PC-3 (cell line): ENCODE measurements around the gene TTC29. TPM values are rescaled to one million over a fixed set of nuclear protein-coding genes. Genes with fewer than 3 reads are reported as not detected.

Experiments used
- ATAC-seq: fragments of 200-7000 bp; cut with Tn5 transposase; 2 replicates; pipeline ENCODE4 v1.9.1; 2020; ENCODE audit warnings: mild to moderate bottlenecking, moderate library complexity
- BruUV-seq: library from RNA; stranded (reverse); fragments of 400-500 nt; replicated peaks from 2 replicates; lab custom pipeline; 2021; lab: Mats Ljungman, UMichigan
- CTCF ChIA-PET: fragments of 300-600 bp; sonication (Branson Sonifier 250); formaldehyde crosslinking; loops from one replicate; lab custom pipeline; 2022; ENCODE audit warnings: antibody characterized with exemption; lab: Charles Lee
- POLR2A ChIA-PET: fragments of 300-600 bp; sonication (Branson Sonifier 250); formaldehyde crosslinking; loops from one replicate; lab custom pipeline; 2022; ENCODE audit warnings: antibody characterized with exemption; ENCODE audit not compliant: unreplicated experiment; lab: Charles Lee
- DNase-seq: peaks from one replicate; pipeline ENCODE4 v3.0.0-alpha.2; 2015
- H2AFZ ChIP-seq: fragments of 300-600 bp; sonication (generic); 2 replicates; pipeline ENCODE4 v1.6.0; 2016; ENCODE audit warnings: antibody characterized with exemption, low read length
- H3F3A ChIP-seq: fragments of 300-600 bp; sonication (generic); one replicate; pipeline ENCODE4 v1.6.0; 2017; ENCODE audit warnings: antibody characterized with exemption, low read length, control low read depth, mild to moderate bottlenecking; ENCODE audit not compliant: unreplicated experiment
- H3K27ac ChIP-seq: fragments of 300-600 bp; sonication (generic); 2 replicates; pipeline ENCODE4 v1.5.1; 2016; ENCODE audit warnings: mild to moderate bottlenecking, low read length
- H3K27me3 ChIP-seq: fragments of 300-600 bp; sonication (generic); 2 replicates; pipeline ENCODE4 v1.6.1; 2016; ENCODE audit warnings: low read length, mixed read lengths
- H3K36me3 ChIP-seq: fragments of 300-600 bp; sonication (generic); 2 replicates; pipeline ENCODE4 v1.6.1; 2016; ENCODE audit warnings: low read depth, mixed run types, low read length, mixed read lengths
- H3K4me1 ChIP-seq: fragments of 300-600 bp; sonication (generic); 2 replicates; pipeline ENCODE4 v1.5.1; 2016; ENCODE audit warnings: low read length; ENCODE audit not compliant: insufficient read depth
- H3K4me2 ChIP-seq: fragments of 300-600 bp; sonication (generic); 2 replicates; pipeline ENCODE4 v1.6.0; 2016; ENCODE audit warnings: low read length
- H3K4me3 ChIP-seq: fragments of 300-600 bp; sonication (generic); 2 replicates; pipeline ENCODE4 v1.5.1; 2016; ENCODE audit warnings: mild to moderate bottlenecking, low read length, mixed read lengths
- H3K79me2 ChIP-seq: fragments of 300-600 bp; sonication (generic); 2 replicates; pipeline ENCODE4 v1.6.1; 2017; ENCODE audit warnings: low read length, mixed read lengths
- H3K9ac ChIP-seq: fragments of 300-600 bp; sonication (generic); 2 replicates; pipeline ENCODE4 v1.6.0; 2016; ENCODE audit warnings: mild to moderate bottlenecking, low read length
- H3K9me2 ChIP-seq: fragments of 300-600 bp; sonication (generic); replicated peaks from 2 replicates; pipeline ENCODE4 v1.6.1; 2016; ENCODE audit warnings: mixed run types, low read length, mixed read lengths
- H3K9me3 ChIP-seq: fragments of 300-600 bp; sonication (generic); 2 replicates; pipeline ENCODE4 v1.6.1; 2016; ENCODE audit warnings: low read length, mixed read lengths
- H4K20me1 ChIP-seq: fragments of 300-600 bp; sonication (generic); 2 replicates; pipeline ENCODE4 v1.6.1; 2016; ENCODE audit warnings: low read length, mixed read lengths
- CTCF ChIP-seq: fragments of 300-600 bp; sonication (generic); conservative IDR thresholded peaks from 2 replicates; pipeline ENCODE4 v1.5.1; 2017; ENCODE audit warnings: antibody characterized with exemption, low read depth, mild to moderate bottlenecking, low read length
- EZH2 ChIP-seq: fragments of 300-600 bp; sonication (generic); IDR thresholded peaks from one replicate; pipeline ENCODE4 v1.6.1; 2017; ENCODE audit warnings: antibody characterized with exemption, mild to moderate bottlenecking, low read length; ENCODE audit not compliant: unreplicated experiment
- EZH2phosphoT487 ChIP-seq: fragments of 300-600 bp; sonication (generic); IDR thresholded peaks from 2 replicates; pipeline ENCODE4 v1.6.1; 2018; ENCODE audit warnings: mild to moderate bottlenecking, antibody characterized with exemption, low read length, borderline replicate concordance
- intact Hi-C: fragments of 100-400 bp; cut with micrococcal nuclease; formaldehyde crosslinking; loops from 2 replicates; pipeline ENCODE4 v1.9.0; 2023
- total RNA-seq: library from RNA; depleted of rRNA; stranded (reverse); fragments of >200 nt; gene quantifications from 2 replicates; pipeline ENCODE4 v1.2.3, GENCODE V29; 2014

TTC29 gene
- total RNA-seq, 1 experiment from 2014 or later = not detected

DNA sequence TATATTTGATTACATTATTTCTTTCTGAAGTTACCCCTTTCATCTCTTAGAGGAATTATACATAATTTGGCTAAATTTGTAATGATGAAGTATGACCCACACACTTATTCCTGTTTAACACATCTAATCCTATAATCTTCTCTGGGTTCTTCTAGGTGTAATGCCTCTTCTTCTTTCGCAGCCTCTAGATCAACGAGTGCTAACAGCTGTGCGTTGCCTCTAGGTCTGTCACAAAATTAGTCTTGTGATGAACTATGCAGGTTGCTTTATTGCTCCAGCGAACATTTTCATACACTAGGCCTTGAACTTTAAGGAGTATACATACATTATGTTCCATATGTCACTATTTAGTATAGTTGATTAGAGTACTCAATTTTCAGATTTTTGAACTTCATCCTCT lies 89.9 kb downstream of the TTC29 start:
- BruUV-seq = no TSS peak
- no peak for ATAC-seq
- ChIA-PET CTCF (no interaction called here), POLR2A (no interaction called here)
- no peak for TF ChIP-seq EZH2phosphoT487
- Histone ChIP-seq H2AFZ (no peak overlapping the region), H3K4me3 (no peak overlapping the region), H3F3A (no peaks in the 10 kb centered on the region), H3K4me1 (no peaks in the 10 kb centered on the region), H3K9me2 (no peaks in the 10 kb centered on the region), H3K4me2 (no peak overlapping the region), H3K27ac (no peak overlapping the region), H3K9me3 (no peaks in the 10 kb centered on the region), H3K36me3 (no peaks in the 10 kb centered on the region), H3K9ac (no peak overlapping the region), H3K27me3 (peaks cover 56% of the 10 kb centered on the region), H3K79me2 (no peaks in the 10 kb centered on the region), H4K20me1 (no peaks in the 10 kb centered on the region)
- intact Hi-C loops = no loop called here
- no peak for DNase-seq

- ChIA-PET POLR2A (no interaction called here), CTCF (no interaction called here)
- no peak for DNase-seq
- Histone ChIP-seq H3K36me3 (no peaks in the 10 kb centered on the region), H3K4me1 (no peaks in the 10 kb centered on the region), H3K27ac (no peak overlapping the region), H3K9me2 (no peaks in the 10 kb centered on the region), H2AFZ (no peak overlapping the region), H4K20me1 (no peaks in the 10 kb centered on the region), H3K79me2 (no peaks in the 10 kb centered on the region), H3K4me3 (no peak overlapping the region), H3K9me3 (no peaks in the 10 kb centered on the region), H3K9ac (no peak overlapping the region), H3F3A (no peaks in the 10 kb centered on the region), H3K4me2 (no peak overlapping the region), H3K27me3 (peaks cover 47% of the 10 kb centered on the region)
- intact Hi-C loops = no loop called here
- ATAC-seq = no peak
- TF ChIP-seq EZH2 = no peak
- TF ChIP-seq EZH2phosphoT487 = no peak
- no peak for TF ChIP-seq CTCF
- no TSS peak for BruUV-seq
These were observed 93.3 kb downstream of the TTC29 start for GRCh38 chr4:146852360-146852759.

GRCh38 chr4:146847345-146847744 lies 98.3 kb downstream of the TTC29 start:
- CTCF ChIA-PET = no interaction called here
- no peak overlapping the region for H3K4me2 ChIP-seq

More at GRCh38 chr4:146847345-146847744, 98.3 kb downstream of the TTC29 start:
- Histone ChIP-seq H3K4me3 (no peak overlapping the region), H3K27me3 (peaks cover 47% of the 10 kb centered on the region), H3K9me2 (no peaks in the 10 kb centered on the region), H3K27ac (no peak overlapping the region), H4K20me1 (no peaks in the 10 kb centered on the region), H2AFZ (no peak overlapping the region), H3K9me3 (no peaks in the 10 kb centered on the region), H3K9ac (no peak overlapping the region), H3K36me3 (no peaks in the 10 kb centered on the region), H3F3A (no peaks in the 10 kb centered on the region), H3K4me1 (no peaks in the 10 kb centered on the region), H3K79me2 (no peaks in the 10 kb centered on the region)
- DNase-seq (no peak), ATAC-seq (no peak)
- TF ChIP-seq CTCF (no peak), EZH2 (no peak), EZH2phosphoT487 (no peak)
- POLR2A ChIA-PET = no interaction called here
- intact Hi-C loops = no loop called here
- BruUV-seq = no TSS peak
